ENCODE measurements around the gene PARD6A.

Gene PARD6A

GRCh38 chr16:67653789-67654402 lies 6.9 kb upstream of the PARD6A start:
- DNase-seq (ENCODE audit: low read depth in 2 of 2) = no peak

GRCh38 chr16:67654403-67654911 lies 6.3 kb upstream of the PARD6A start:
- DNase-seq (ENCODE audit: low read depth in 2 of 2) = no peak

- no peak for DNase-seq (ENCODE audit: low read depth in 2 of 2)
Observed at GRCh38 chr16:67655363-67655762, 5.4 kb upstream of the PARD6A start.

GRCh38 chr16:67656344-67657016 lies 4.3 kb upstream of the PARD6A start:
- DNase-seq (ENCODE audit: low read depth in 2 of 2) = no peak

- no peak for DNase-seq (ENCODE audit: low read depth in 2 of 2)
Observed at GRCh38 chr16:67657017-67657608, 3.6 kb upstream of the PARD6A start.

- no peak for DNase-seq (ENCODE audit: low read depth in 2 of 2)
Observed at GRCh38 chr16:67657751-67658518, 2.8 kb upstream of the PARD6A start.

- DNase-seq (ENCODE audit: low read depth in 2 of 2) = no peak
Observed at GRCh38 chr16:67658849-67659674, 1.7 kb upstream of the PARD6A start.

- peak; percentile 83 to 85 for DNase-seq (ENCODE audit: low read depth in 2 of 2)
Observed at GRCh38 chr16:67659675-67660563, 841 bp upstream of the PARD6A start, which contains the start of gene ACD. Gene ACD (minus strand): TSS chr16:67660260. CDS start chr16:67660220, 40 bp downstream.

GRCh38 chr16:67661101-67661761 lies 471 bp downstream of the PARD6A start:
- DNase-seq (ENCODE audit: low read depth in 2 of 2) = no peak

GRCh38 chr16:67661886-67662652 lies 1.3 kb downstream of the PARD6A start:
- no peak for DNase-seq (ENCODE audit: low read depth in 2 of 2)

- no peak for DNase-seq (ENCODE audit: low read depth in 2 of 2)
Observed at GRCh38 chr16:67662653-67663010, 1.9 kb downstream of the PARD6A start.

- no peak for DNase-seq (ENCODE audit: low read depth in 2 of 2)
Observed at GRCh38 chr16:67663151-67663876, 2.6 kb downstream of the PARD6A start.

- DNase-seq (ENCODE audit: low read depth in 2 of 2) = no peak
Observed at GRCh38 chr16:67663877-67664222, 3.1 kb downstream of the PARD6A start.

GRCh38 chr16:67664258-67664657 lies 3.5 kb downstream of the PARD6A start:
- no peak for DNase-seq (ENCODE audit: low read depth in 2 of 2)

GRCh38 chr16:67664871-67665270 lies 4.1 kb downstream of the PARD6A start:
- DNase-seq (ENCODE audit: low read depth in 2 of 2) = no peak

GRCh38 chr16:67665598-67665997 lies 4.8 kb downstream of the PARD6A start:
- DNase-seq (ENCODE audit: low read depth in 2 of 2) = no peak

GRCh38 chr16:67666032-67666551 lies 5.3 kb downstream of the PARD6A start:
- no peak for DNase-seq (ENCODE audit: low read depth in 2 of 2)
